ENCODE measurements around the gene HES2. TPM values are rescaled to one million over a fixed set of nuclear protein-coding genes. Genes with fewer than 3 reads are reported as not detected.
A peak's percentile ranks its signal among the peaks of the same experiment; 100 is the strongest.

HES2 gene
- total RNA-seq, 1 experiment from 2014 or later, result 1.2 TPM

DNA sequence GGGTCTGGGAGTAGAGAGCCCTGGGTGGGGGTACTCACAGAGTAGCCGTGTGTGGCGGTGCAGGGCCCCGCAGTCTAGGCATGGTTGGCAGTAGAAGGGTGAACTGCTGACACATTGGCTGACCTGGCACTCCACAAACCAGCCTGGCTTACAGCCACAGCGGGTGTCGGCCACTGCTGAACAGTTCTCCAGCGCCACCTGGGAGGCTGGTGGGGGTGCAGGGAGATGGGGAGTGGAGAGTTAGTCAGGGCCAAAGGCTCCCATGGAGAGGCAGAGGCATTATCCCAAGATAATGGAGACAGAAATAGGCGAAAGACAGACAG is 44.8 kb upstream of the HES2 start:
- no peak overlapping the region for H4K5ac ChIP-seq (ENCODE audit: insufficient read length, low read depth, low read length)
- H3K9me3 ChIP-seq (ENCODE audit: control insufficient read depth, low read depth, low read length), result no peaks in the 10 kb centered on the region
- no CpG with 5 or more reads among the region's 7 CpGs for WGBS (ENCODE audit: extremely low coverage, insufficient read length, low lambda C conversion rate)

More for the DNA sequence above, 44.8 kb upstream of the HES2 start:
- Mint-ChIP-seq H3K4me1 (peaks cover 14 to 26% of the 10 kb centered on the region in 2 experiments), H3K4me3 (peak overlapping the region in 1 of 2 experiments; percentile 11; a peak in 1 of 5 replicates), H3K36me3 (ENCODE audit: insufficient read depth in 1 of 3, low read depth in 3 of 3) (peaks cover 8 to 47% (median 41%) of the 10 kb centered on the region in 3 experiments; a peak in 6 of 7 replicates), H3K9me3 (no peaks in the 10 kb centered on the region), H3K27me3 (ENCODE audit: low read depth) (no peaks in the 10 kb centered on the region; the same call in 1 of the 2 replicates), H3K27ac (peak overlapping the region in 2 of 3 experiments; percentile 9 to 65; a peak in 2 of 7 replicates)
- no peak overlapping the region for H2BK20ac ChIP-seq (ENCODE audit: low read depth, low read length, poor library complexity, severe bottlenecking)
- no peak overlapping the region for H3K4me2 ChIP-seq (ENCODE audit: insufficient read depth, insufficient read length, low read length)
- H2AFZ ChIP-seq (ENCODE audit: low read length), result no peak overlapping the region
- no peak overlapping the region for H3K23ac ChIP-seq (ENCODE audit: insufficient read length, low read depth, low read length)
- no peak overlapping the region for H2BK120ac ChIP-seq (ENCODE audit: low read depth, low read length, poor library complexity, severe bottlenecking)
- no peak overlapping the region for H4K8ac ChIP-seq (replicated peaks; ENCODE audit: insufficient read length, low read depth, low read length)
- H3K18ac ChIP-seq (ENCODE audit: insufficient read length, low read depth, low read length), result no peak overlapping the region
- no peaks in the 10 kb centered on the region for H4K20me1 ChIP-seq (ENCODE audit: control insufficient read depth, insufficient read depth, insufficient read length)
- no peaks in the 10 kb centered on the region for H3K27me3 ChIP-seq (ENCODE audit: insufficient read depth, low read length)
- no peaks in the 10 kb centered on the region for H3K79me1 ChIP-seq (ENCODE audit: insufficient read depth, low read depth, low read length, poor library complexity, severe bottlenecking)
- no peak overlapping the region for H2AK5ac ChIP-seq (ENCODE audit: insufficient read length, low read length)
- H2BK12ac ChIP-seq (ENCODE audit: insufficient read length, low read depth, low read length), result no peak overlapping the region
- H4K91ac ChIP-seq (ENCODE audit: insufficient read length, low read depth, low read length), result no peak overlapping the region
- no peak overlapping the region for H3K9ac ChIP-seq (ENCODE audit: extremely low read depth, insufficient read length, low read length)
- no peak overlapping the region for H2BK15ac ChIP-seq (ENCODE audit: low read depth, low read length)
- TF ChIP-seq, protein P1, sequence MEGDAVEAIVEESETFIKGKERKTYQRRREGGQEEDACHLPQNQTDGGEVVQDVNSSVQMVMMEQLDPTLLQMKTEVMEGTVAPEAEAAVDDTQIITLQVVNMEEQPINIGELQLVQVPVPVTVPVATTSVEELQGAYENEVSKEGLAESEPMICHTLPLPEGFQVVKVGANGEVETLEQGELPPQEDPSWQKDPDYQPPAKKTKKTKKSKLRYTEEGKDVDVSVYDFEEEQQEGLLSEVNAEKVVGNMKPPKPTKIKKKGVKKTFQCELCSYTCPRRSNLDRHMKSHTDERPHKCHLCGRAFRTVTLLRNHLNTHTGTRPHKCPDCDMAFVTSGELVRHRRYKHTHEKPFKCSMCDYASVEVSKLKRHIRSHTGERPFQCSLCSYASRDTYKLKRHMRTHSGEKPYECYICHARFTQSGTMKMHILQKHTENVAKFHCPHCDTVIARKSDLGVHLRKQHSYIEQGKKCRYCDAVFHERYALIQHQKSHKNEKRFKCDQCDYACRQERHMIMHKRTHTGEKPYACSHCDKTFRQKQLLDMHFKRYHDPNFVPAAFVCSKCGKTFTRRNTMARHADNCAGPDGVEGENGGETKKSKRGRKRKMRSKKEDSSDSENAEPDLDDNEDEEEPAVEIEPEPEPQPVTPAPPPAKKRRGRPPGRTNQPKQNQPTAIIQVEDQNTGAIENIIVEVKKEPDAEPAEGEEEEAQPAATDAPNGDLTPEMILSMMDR (conservative IDR thresholded peaks at IDR 0.05), result 0 out of 3 replicates have a peak, but pooled peaks have one; percentile 25
- no peak overlapping the region for H3K56ac ChIP-seq (ENCODE audit: insufficient read length, low read depth, low read length)
- H3K79me2 ChIP-seq (ENCODE audit: insufficient read depth, low read length), result no peaks in the 10 kb centered on the region
- H2BK5ac ChIP-seq (ENCODE audit: insufficient read length, low read length), result no peak overlapping the region
- no peak overlapping the region for H3K4ac ChIP-seq (ENCODE audit: low read depth, low read length)
- H3T11ph ChIP-seq (ENCODE audit: low read length), result no peak overlapping the region
- peaks cover 2% of the 10 kb centered on the region; the same call in 1 of the 2 replicates for H3K4me1 ChIP-seq (ENCODE audit: insufficient read depth, low read length)
- H3K27ac ChIP-seq (ENCODE audit: insufficient read length, low read depth, low read length), result no peak overlapping the region
- H3K23me2 ChIP-seq (ENCODE audit: insufficient read length, low read depth, low read length, poor library complexity, severe bottlenecking), result no peaks in the 10 kb centered on the region
- no peak for DNase-seq
- H3K14ac ChIP-seq (ENCODE audit: insufficient read depth, low read length), result no peak overlapping the region; the same call in 1 of the 2 replicates
